ENCODE measurements around the gene POLR3C. TPM values are rescaled to one million over a fixed set of nuclear protein-coding genes. Genes with fewer than 3 reads are reported as not detected.
A peak's percentile ranks its signal among the peaks of the same experiment; 100 is the strongest.
"Not testable (repeated sequence)": the region's sequence is repeated elsewhere in the genome, so short reads cannot be mapped to it uniquely, and the experiment has no call there.

Gene POLR3C
- total RNA-seq, result 26.2 TPM

- intact Hi-C loops (cut with DNase I), result loop anchor here (10.0 kb wide), 1 partner anchor 49 kb away; no protein-coding TSS in a partner anchor
- peak; percentile 97 for ATAC-seq
- peak; percentile 94 for DNase-seq (ENCODE audit: low spot score)
Measured at GRCh38 chr1:145823565-145824498, at the start of gene POLR3C, which contains the start of gene RNF115. Gene POLR3C, plus strand, starts transcription at chr1:145824200. Its CDS starts 1,577 bp downstream, at chr1:145825777. Gene RNF115, minus strand, starts transcription at chr1:145824095. Its CDS starts 222 bp downstream, at chr1:145823873.

GRCh38 chr1:145777357-145778145 lies 46.4 kb upstream of the POLR3C start:
- ATAC-seq (peak; percentile 68), DNase-seq (ENCODE audit: low spot score) (no peak)
- intact Hi-C loops (cut with DNase I), result loop anchor here (10.0 kb wide), 1 partner anchor 47 kb away; the partner anchor contains the start of genes POLR3C and RNF115

- no peak for ATAC-seq
- no peak for DNase-seq (ENCODE audit: low spot score)
- intact Hi-C loops (cut with DNase I), result loop anchor here (10.0 kb wide), 1 partner anchor 47 kb away; the partner anchor contains the start of genes POLR3C and RNF115
Measured at GRCh38 chr1:145778146-145778540, 45.9 kb upstream of the POLR3C start.

- peak; percentile 82 for ATAC-seq
- intact Hi-C loops (cut with DNase I), result no loop called here
- DNase-seq (ENCODE audit: low spot score), result no peak
Measured at GRCh38 chr1:145782272-145783099, 41.5 kb upstream of the POLR3C start.

DNA sequence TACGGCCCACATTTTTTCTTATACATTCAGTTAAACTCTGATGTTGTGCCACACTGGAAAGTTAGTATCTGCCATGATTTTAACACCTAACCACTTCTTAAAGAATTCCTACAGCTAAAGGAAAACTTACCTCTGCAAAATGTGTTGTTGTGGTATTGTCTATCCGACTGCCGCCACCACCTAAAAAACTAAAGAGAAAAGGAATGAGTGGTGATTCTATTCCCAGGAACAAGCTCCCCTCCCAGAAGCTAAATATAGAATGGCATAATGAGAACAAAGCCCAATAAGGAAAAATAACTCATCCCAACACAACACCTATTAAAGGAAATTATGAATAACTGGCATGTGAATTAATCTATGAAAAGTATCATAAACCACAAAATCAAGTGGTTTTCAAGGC lies 39.6 kb upstream of the POLR3C start:
- ATAC-seq (no peak), DNase-seq (ENCODE audit: low spot score) (no peak)
- intact Hi-C loops (cut with DNase I), result no loop called here

DNA sequence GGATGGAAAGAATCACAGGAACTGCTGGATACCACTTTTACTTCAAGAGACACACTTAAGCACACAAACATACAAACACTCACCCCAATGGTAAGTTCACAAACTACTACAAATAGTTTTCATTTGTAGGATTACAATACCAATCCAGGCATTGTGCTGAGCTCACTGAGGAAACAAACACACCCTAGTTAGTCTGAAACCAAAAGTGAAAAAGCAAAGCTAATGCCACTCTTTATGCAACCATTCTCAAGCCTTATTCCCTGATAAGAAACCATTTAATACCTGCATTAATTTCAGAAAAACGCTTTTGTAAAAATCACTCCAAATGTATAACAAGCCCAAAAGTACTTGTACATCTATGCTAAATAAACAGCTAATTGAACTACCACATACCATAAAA lies 38.5 kb upstream of the POLR3C start:
- no peak for ATAC-seq
- no peak for DNase-seq (ENCODE audit: low spot score)
- intact Hi-C loops (cut with DNase I), result no loop called here

DNA sequence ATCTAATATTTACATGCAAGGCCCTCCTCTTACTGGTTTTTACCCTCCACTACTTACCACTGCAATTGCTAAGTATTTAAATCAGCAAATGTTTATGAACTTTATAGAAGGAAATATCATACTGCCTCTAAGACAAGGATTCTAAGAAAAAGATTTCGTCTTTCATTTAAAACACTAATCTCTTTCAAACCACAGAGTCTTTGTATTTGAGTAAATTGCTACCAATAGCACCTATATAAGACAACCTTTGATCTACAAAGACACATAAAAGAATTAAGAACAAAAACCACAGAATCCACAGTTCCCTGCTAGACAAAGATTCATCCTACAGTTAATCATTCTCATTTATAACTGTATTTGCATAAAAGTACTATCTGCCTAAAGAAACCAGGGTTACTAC lies 37.7 kb upstream of the POLR3C start:
- intact Hi-C loops (cut with DNase I), result no loop called here
- ATAC-seq (no peak), DNase-seq (ENCODE audit: low spot score) (no peak)

- ATAC-seq (no peak), DNase-seq (ENCODE audit: low spot score) (no peak)
- intact Hi-C loops (cut with DNase I), result no loop called here
Measured at GRCh38 chr1:145788580-145788979, 35.4 kb upstream of the POLR3C start.

- ATAC-seq; DNase-seq (ENCODE audit: low spot score); intact Hi-C loops (cut with DNase I): not testable (repeated sequence)
Measured at GRCh38 chr1:145791860-145792259, 32.1 kb upstream of the POLR3C start.

- no peak for DNase-seq (ENCODE audit: low spot score)
- intact Hi-C loops (cut with DNase I), result no loop called here
- no peak for ATAC-seq
Measured at GRCh38 chr1:145792484-145792883, 31.5 kb upstream of the POLR3C start.

- DNase-seq (ENCODE audit: low spot score) (no peak), ATAC-seq (no peak)
- intact Hi-C loops (cut with DNase I), result no loop called here
Measured at GRCh38 chr1:145795257-145795881, 28.6 kb upstream of the POLR3C start.

GRCh38 chr1:145796753-145797152 lies 27.2 kb upstream of the POLR3C start:
- no peak for ATAC-seq
- no peak for DNase-seq (ENCODE audit: low spot score)
- intact Hi-C loops (cut with DNase I), result no loop called here

DNA sequence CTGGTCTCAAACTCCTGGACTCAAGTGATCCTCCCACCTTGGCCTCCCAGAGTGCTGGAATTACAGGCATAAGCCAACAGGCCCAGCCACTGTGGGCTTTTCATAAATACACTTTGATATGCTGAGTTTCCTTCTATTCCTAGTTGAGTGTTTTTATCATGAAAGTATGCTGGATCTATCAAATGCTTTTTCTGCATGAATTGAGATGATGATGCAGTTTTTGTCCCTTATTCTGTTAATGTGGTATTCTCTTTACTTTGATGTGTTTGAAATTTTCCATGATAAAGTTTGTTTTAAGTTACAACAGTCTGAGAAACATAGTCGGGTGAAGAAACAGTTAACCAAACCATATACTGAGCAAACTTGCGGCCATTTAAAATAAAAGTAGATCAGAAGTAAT lies 24.2 kb upstream of the POLR3C start:
- ATAC-seq, result no peak
- intact Hi-C loops (cut with DNase I), result no loop called here

GRCh38 chr1:145804235-145805045 lies 19.6 kb upstream of the POLR3C start:
- ATAC-seq (no peak), DNase-seq (ENCODE audit: low spot score) (no peak)
- intact Hi-C loops (cut with DNase I), result no loop called here

More for the DNA sequence above, 24.2 kb upstream of the POLR3C start:
- DNase-seq (ENCODE audit: low spot score), result no peak

- intact Hi-C loops (cut with DNase I), result no loop called here
- no peak for DNase-seq (ENCODE audit: low spot score)
Measured at GRCh38 chr1:145805057-145805456, 18.9 kb upstream of the POLR3C start.

GRCh38 chr1:145806408-145806807 lies 17.6 kb upstream of the POLR3C start:
- DNase-seq (ENCODE audit: low spot score) (no peak), ATAC-seq (no peak)
- intact Hi-C loops (cut with DNase I), result no loop called here

More at GRCh38 chr1:145805057-145805456, 18.9 kb upstream of the POLR3C start:
- ATAC-seq, result no peak

DNA sequence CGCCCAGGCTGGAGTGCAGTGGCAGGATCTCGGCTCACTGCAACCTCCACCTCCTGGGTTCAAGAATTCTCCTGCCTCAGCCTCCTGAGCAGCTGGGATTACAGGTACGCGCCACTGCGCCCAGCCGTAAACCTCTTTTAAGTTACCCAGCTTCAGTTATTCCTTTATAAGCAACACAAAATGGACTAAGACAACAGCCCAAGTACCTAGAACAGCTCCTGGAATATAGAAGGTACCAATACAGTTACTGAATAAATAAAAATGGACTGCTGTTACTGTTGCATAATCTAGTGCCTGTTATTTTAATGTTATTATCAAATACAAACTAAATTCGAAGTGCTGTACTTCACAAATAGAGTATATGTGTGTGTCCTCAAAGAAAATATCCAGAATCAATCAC lies 17.2 kb upstream of the POLR3C start:
- no peak for ATAC-seq
- DNase-seq (ENCODE audit: low spot score), result no peak
- intact Hi-C loops (cut with DNase I), result no loop called here

All from sciatic nerve (tissue), 2 donors.